Right lobe of liver (tissue), 6 donors: Measurements from ENCODE around the gene S100A7. TPM values are rescaled to one million over a fixed set of nuclear protein-coding genes. Genes with fewer than 3 reads are reported as not detected.
A peak's percentile ranks its signal among the peaks of the same experiment; 100 is the strongest.

ENCODE experiments used
- ATAC-seq, 4 donors: fragments of 200-7000 bp; cut with Tn5 transposase; one replicate each; pipeline ENCODE4 v1.9.1; 2020; ENCODE audit warnings: mild to moderate bottlenecking in 4 of 4, moderate library complexity in 4 of 4
- DNase-seq, 3 donors: peaks; one replicate each; pipeline ENCODE4 v3.0.0-alpha.2; 2020
- H3K27ac ChIP-seq, 3 donors: fragments of 200-600 bp; one replicate each; pipeline ENCODE4 v1.8.0; 2022
- H3K27me3 ChIP-seq, 2 donors: fragments of 200-600 bp; one replicate each; pipeline ENCODE4 v1.8.0; 2022
- H3K36me3 ChIP-seq, 4 donors: fragments of 200-600 bp; sonication (generic) in 1 of 4; one replicate each; pipeline versions ENCODE4 v1.5.1 to v1.8.0; 2017 to 2022; ENCODE audit warnings: control low read depth in 1 of 4
- H3K4me1 ChIP-seq, 4 donors: fragments of 200-600 bp; sonication (generic) in 1 of 4; one replicate each; pipeline versions ENCODE4 v1.5.1 to v1.8.0; 2017 to 2022; ENCODE audit warnings: control low read depth in 1 of 4
- H3K4me3 ChIP-seq, 3 donors: fragments of 200-600 bp; one replicate each; pipeline ENCODE4 v1.8.0; 2022
- H3K9me3 ChIP-seq, 4 donors: fragments of 200-600 bp; sonication (generic) in 1 of 4; one replicate each; pipeline versions ENCODE4 v1.5.1 to v1.8.0; 2017 to 2022; ENCODE audit warnings: control low read depth in 1 of 4
- POLR2A ChIP-seq: fragments of 450-650 bp; IDR thresholded peaks from one replicate; pipeline ENCODE4 v1.6.1; 2017; ENCODE audit warnings: antibody characterized with exemption, mild to moderate bottlenecking
- WGBS: methylation state at CpG from one replicate; pipeline ENCODE4 v1.1.6; 2018; ENCODE audit warnings: low coverage, low lambda C conversion rate; ENCODE audit not compliant: insufficient coverage; ENCODE audit errors: missing lambda C conversion rate; 5-methylcytosine and 5-hydroxymethylcytosine counted together
- intact Hi-C, 2 donors: fragments of 100-400 bp; cut with DNase I; formaldehyde crosslinking; loops; one replicate each; pipeline versions ENCODE4 v1.11.2 to v1.14.1; 2022
- total RNA-seq, 6 experiments: library from RNA; depleted of rRNA in 2 of 6; stranded (reverse); fragments of >200 nt in 2 of 6; fragmentation: NEBNext Ultra II Directional in 3 of 6; extraction: Animal tissue kit (Norgen Biotek cat#: 25700) in 3 of 6; gene quantifications; one replicate each; pipeline versions ENCODE4 v1.1.0 to v1.2.4, GENCODE V29; 2016 to 2023
- TF ChIP-seq, protein P1 (sequence below), 4 donors: fragments of 200-600 bp in 3 of 4; fragments of 450-650 bp in 1 of 4; IDR thresholded peaks; one replicate each; pipeline versions ENCODE4 v1.5.1 to v1.8.0; 2016 to 2022; ENCODE audit warnings: antibody characterized with exemption in 4 of 4, mild to moderate bottlenecking in 2 of 4
- donor health status: DM: no; HTN: yes; CAD: no.
- donor health status: DM: no; HTN: no; CAD: no.
- donor health status: DM: no; HTN: no; CAD: no.
- donor health status: DM: no; HTN: yes; CAD: no.
- donor health status: DM: no; HTN: yes; CAD: no.

Gene S100A7
- total RNA-seq, 6 experiments from 2014 or later: not detected

DNA sequence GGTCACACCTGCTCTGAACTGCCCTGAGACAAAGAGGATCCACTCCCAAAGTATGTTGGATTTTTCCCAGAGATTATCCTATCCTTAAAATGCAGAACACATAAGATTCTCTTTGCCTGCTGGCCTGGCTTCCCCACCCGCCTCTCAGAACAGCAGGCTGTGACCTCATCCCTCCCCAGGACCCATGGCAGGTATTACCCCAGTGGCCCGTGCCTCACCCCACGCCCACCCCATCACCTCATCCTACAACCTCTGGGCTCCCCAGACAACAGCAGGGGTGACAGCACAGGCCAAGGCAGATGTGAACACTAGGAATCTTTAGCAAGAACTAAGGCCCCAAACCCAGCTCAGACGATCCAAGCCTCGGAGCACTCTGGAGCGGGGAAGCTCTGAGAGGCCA lies 35.1 kb upstream of the S100A7 start:
- H3K27ac ChIP-seq: no peak overlapping the region
- no peaks in the 10 kb centered on the region for H3K4me1 ChIP-seq
- TF ChIP-seq POLR2A: no peak
- TF ChIP-seq, protein P1, sequence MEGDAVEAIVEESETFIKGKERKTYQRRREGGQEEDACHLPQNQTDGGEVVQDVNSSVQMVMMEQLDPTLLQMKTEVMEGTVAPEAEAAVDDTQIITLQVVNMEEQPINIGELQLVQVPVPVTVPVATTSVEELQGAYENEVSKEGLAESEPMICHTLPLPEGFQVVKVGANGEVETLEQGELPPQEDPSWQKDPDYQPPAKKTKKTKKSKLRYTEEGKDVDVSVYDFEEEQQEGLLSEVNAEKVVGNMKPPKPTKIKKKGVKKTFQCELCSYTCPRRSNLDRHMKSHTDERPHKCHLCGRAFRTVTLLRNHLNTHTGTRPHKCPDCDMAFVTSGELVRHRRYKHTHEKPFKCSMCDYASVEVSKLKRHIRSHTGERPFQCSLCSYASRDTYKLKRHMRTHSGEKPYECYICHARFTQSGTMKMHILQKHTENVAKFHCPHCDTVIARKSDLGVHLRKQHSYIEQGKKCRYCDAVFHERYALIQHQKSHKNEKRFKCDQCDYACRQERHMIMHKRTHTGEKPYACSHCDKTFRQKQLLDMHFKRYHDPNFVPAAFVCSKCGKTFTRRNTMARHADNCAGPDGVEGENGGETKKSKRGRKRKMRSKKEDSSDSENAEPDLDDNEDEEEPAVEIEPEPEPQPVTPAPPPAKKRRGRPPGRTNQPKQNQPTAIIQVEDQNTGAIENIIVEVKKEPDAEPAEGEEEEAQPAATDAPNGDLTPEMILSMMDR (IDR thresholded peaks at IDR 0.05): no peak
- H3K36me3 ChIP-seq: no peaks in the 10 kb centered on the region
- 57% methylated on average over 3 of the region's 6 CpGs for WGBS
- intact Hi-C loops: no loop called here
- no peaks in the 10 kb centered on the region for H3K9me3 ChIP-seq
- no peaks in the 10 kb centered on the region for H3K27me3 ChIP-seq
- ATAC-seq (peak in 1 of 4 donors; percentile 14), DNase-seq (no peak)
- H3K4me3 ChIP-seq: no peak overlapping the region

GRCh38 chr1:153494976-153495535 lies 34.6 kb upstream of the S100A7 start:
- WGBS: 33% methylated on average over 3 of the region's 6 CpGs
- Histone ChIP-seq H3K4me3 (no peak overlapping the region), H3K4me1 (no peaks in the 10 kb centered on the region), H3K36me3 (no peaks in the 10 kb centered on the region), H3K27me3 (no peaks in the 10 kb centered on the region), H3K9me3 (no peaks in the 10 kb centered on the region), H3K27ac (no peak overlapping the region)
- TF ChIP-seq, protein P1 (IDR thresholded peaks at IDR 0.05): peak; percentile 82 to 91 (median 89)
- no peak for TF ChIP-seq POLR2A
- peak; percentile 73 to 74 (median 73) for DNase-seq
- peak; percentile 70 to 77 (median 71) for ATAC-seq
- intact Hi-C loops: loop anchor here (5.0 kb wide), 2 partner anchors 143 to 148 kb away; partner anchors contain the start of gene PGLYRP4 (in 1 of the 2)

DNA sequence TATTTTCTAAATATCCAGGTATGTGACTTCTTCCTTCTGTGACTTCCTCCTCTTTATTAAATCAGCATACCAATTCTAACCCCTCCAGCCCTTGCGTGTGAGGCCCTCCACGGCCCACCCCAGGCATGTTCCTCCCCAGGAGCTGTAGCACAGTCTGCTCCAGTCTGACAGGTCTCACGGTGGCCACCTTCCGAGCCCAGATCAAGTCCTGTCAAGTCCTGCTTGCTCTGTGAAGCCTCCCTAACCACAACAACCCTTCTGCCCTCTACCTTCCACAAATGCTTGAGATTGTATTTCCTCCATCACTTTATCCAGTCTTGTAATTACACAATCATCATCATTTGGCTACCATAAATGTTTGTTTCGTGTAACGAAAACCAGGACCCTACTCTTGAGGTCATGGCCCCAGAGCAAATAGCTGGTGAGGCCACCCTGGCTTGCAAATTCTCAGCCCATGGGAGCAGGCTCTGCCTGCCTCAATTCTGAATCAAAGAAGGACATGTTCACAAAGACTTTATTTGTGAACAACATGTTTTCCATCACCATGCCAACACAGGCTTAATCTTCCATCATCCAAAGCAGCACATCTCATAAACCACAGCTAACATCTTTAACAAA lies 33.0 kb upstream of the S100A7 start:
- intact Hi-C loops: loop anchor here (5.0 kb wide), 2 partner anchors 141 to 146 kb away; partner anchors contain the start of gene PGLYRP4 (in 1 of the 2)
- Histone ChIP-seq H3K27ac (no peak overlapping the region), H3K27me3 (no peaks in the 10 kb centered on the region), H3K4me1 (no peaks in the 10 kb centered on the region), H3K36me3 (no peaks in the 10 kb centered on the region), H3K4me3 (no peak overlapping the region), H3K9me3 (no peaks in the 10 kb centered on the region)
- ATAC-seq (no peak), DNase-seq (no peak)
- WGBS: 65% methylated on average over 6 of the region's 6 CpGs
- TF ChIP-seq POLR2A: no peak
- TF ChIP-seq, protein P1 (IDR thresholded peaks at IDR 0.05): no peak

DNA sequence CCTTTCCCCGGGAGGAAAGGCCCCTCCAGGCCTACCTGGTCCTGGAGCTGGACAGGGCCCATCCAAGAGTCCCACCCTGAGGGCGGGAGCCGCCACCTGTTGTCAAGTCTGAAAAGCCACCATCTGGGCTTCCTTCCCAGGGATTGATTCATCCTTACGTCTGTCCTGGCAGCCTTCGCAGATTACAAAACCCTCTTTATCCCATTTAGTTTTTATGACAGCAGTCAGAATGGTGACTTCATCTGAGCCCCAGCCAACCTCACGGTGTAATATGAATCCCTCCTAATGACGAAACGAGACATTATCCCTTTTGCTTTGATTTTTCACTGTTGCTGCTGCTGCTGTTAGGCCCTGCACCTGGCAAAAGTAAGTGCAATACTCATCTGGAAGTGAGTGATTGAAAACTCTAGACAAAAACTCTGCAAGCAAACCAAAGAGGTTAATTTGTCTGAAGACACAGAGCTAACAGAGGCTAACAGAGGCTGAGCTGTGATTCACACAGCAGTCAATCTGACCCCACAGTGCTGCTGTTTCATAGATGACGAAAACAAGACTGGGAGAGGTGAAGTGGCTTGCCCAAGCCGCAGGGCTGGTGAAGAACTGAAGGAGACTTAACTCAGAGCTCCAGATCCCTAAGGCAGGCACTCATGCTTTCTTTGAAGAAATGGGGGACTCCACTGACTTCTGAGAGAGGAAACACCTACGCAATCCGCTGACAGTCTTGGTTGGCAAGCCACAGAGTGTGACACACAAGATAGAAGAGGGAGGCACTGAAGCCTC lies 30.0 kb upstream of the S100A7 start:
- TF ChIP-seq, protein P1 (IDR thresholded peaks at IDR 0.05): no peak
- TF ChIP-seq POLR2A: no peak
- DNase-seq: peak in 1 of 3 donors; percentile 46

More for the DNA sequence above, 30.0 kb upstream of the S100A7 start:
- 53% methylated on average over 7 of the region's 12 CpGs for WGBS
- ATAC-seq: peak in 1 of 4 donors; percentile 83
- Histone ChIP-seq H3K36me3 (no peaks in the 10 kb centered on the region), H3K4me1 (no peaks in the 10 kb centered on the region), H3K4me3 (no peak overlapping the region), H3K27me3 (no peaks in the 10 kb centered on the region), H3K9me3 (no peaks in the 10 kb centered on the region), H3K27ac (no peak overlapping the region)
- intact Hi-C loops: loop anchor here (5.0 kb wide), 2 partner anchors 138 to 143 kb away; partner anchors contain the start of gene PGLYRP4 (in 1 of the 2)
